HepG2 (cell line): ENCODE results near the gene C2CD3. TPM values are rescaled to one million over a fixed set of nuclear protein-coding genes. Genes with fewer than 3 reads are reported as not detected.

Experiments used
- ATAC-seq: fragments of 200-7000 bp; cut with Tn5 transposase; 3 replicates; pipeline ENCODE4 v1.9.1; 2020; ENCODE audit warnings: mild to moderate bottlenecking, moderate library complexity
- BruUV-seq: library from RNA; stranded (reverse); fragments of 400-500 nt; replicated peaks from 2 replicates; lab custom pipeline; 2021; lab: Mats Ljungman, UMichigan
- CTCF ChIA-PET: fragments of 300-600 bp; formaldehyde crosslinking; extraction: SDS; loops from one replicate; lab custom pipeline; 2021; ENCODE audit warnings: low total read pairs, inconsistent platforms, low intra/inter-chr PET ratio; lab: Yijun Ruan, JAX
- POLR2A ChIA-PET: fragments of 350-600 bp; sonication (Branson Sonifier 250); formaldehyde crosslinking; loops from one replicate; lab custom pipeline; 2020; ENCODE audit warnings: antibody characterized with exemption, inconsistent platforms; lab: Yijun Ruan, JAX
- DNase-seq: peaks from one replicate; pipeline ENCODE4 v3.0.0-alpha.2; 2015; ENCODE audit warnings: low spot score
- FAIRE-seq: peaks from 3 replicates; lab custom pipeline; 2011; peaks lifted over from hg19 to GRCh38; lab: Jason Lieb, UNC
- H2AFZ ChIP-seq: one replicate; pipeline ENCODE4 v1.6.1; 2011; ENCODE audit warnings: low read length, inconsistent platforms
- H3K27ac ChIP-seq: fragments of 300-600 bp; 3 replicates; pipeline ENCODE4 v1.8.0; 2011; ENCODE audit warnings: mixed run types, mild to moderate bottlenecking, mixed read lengths, low read length, inconsistent platforms; ENCODE audit not compliant: insufficient read depth; ENCODE audit errors: extremely low read length
- H3K27me3 ChIP-seq, 2 experiments: fragments of 200-600 bp in 1 of 2; 2 replicates in 1 of 2; 3 replicates in 1 of 2; pipeline versions ENCODE4 v1.6.0 to v1.8.0; 2011; ENCODE audit warnings: low read length in 2 of 2, mild to moderate bottlenecking in 2 of 2, moderate library complexity in 2 of 2, inconsistent platforms in 1 of 2; ENCODE audit not compliant: insufficient read depth in 2 of 2, control insufficient read depth in 1 of 2
- H3K36me3 ChIP-seq, 2 experiments: fragments of 200-600 bp in 1 of 2; replicated peaks in 1 of 2; 2 replicates in 1 of 2; 3 replicates in 1 of 2; pipeline versions ENCODE4 v1.5.1 to v1.8.0; 2011; ENCODE audit warnings: low read length in 2 of 2, inconsistent platforms in 1 of 2; ENCODE audit not compliant: insufficient read depth in 2 of 2, control insufficient read depth in 1 of 2
- H3K4me1 ChIP-seq: 2 replicates; pipeline ENCODE4 v1.5.1; 2012; ENCODE audit warnings: low read length, inconsistent platforms; ENCODE audit not compliant: insufficient read depth
- H3K4me2 ChIP-seq: 2 replicates; pipeline ENCODE4 v1.6.0; 2011; ENCODE audit warnings: low read depth, low read length, inconsistent platforms
- H3K4me3 ChIP-seq, 3 experiments: fragments of 200-600 bp in 1 of 3; sonication (generic), shearing (Covaris generic) in 1 of 3; replicated peaks in 1 of 3; 2 replicates each; pipeline ENCODE4 v1.5.1; 2011 to 2016; ENCODE audit warnings: low read length in 3 of 3, inconsistent platforms in 2 of 3, low read depth in 2 of 3, mild to moderate bottlenecking in 2 of 3, control low read depth in 1 of 3, mixed read lengths in 1 of 3; ENCODE audit not compliant: insufficient read depth in 1 of 3
- H3K79me2 ChIP-seq: one replicate; pipeline ENCODE4 v1.6.1; 2011; ENCODE audit warnings: low read length, inconsistent platforms; ENCODE audit not compliant: insufficient read depth
- H3K9ac ChIP-seq: 2 replicates; pipeline ENCODE4 v1.6.0; 2011; ENCODE audit warnings: mild to moderate bottlenecking, low read depth, low read length, inconsistent platforms; ENCODE audit not compliant: insufficient read depth
- H3K9me3 ChIP-seq: 2 replicates; pipeline ENCODE4 v1.5.1; 2012; ENCODE audit warnings: mild to moderate bottlenecking, low read length
- H4K20me1 ChIP-seq: 2 replicates; pipeline ENCODE4 v1.6.0; 2011; ENCODE audit warnings: inconsistent platforms, mild to moderate bottlenecking, low read length, moderate library complexity; ENCODE audit not compliant: insufficient read depth
- DNMT1 ChIP-seq: sonication (generic); formaldehyde crosslinking; IDR thresholded peaks from 2 replicates; pipeline ENCODE4 v1.5.1; 2020; ENCODE audit warnings: mild to moderate bottlenecking, missing genetic modification reagents
- JUN ChIP-seq: sonication (generic); formaldehyde crosslinking; IDR thresholded peaks from 2 replicates; pipeline ENCODE4 v1.4.0; 2020; ENCODE audit warnings: mild to moderate bottlenecking, missing genetic modification reagents
- KMT2B ChIP-seq: IDR thresholded peaks from 2 replicates; pipeline ENCODE4 v1.6.1; 2016; ENCODE audit warnings: missing genetic modification reagents, missing compliant biosample characterization
- LRRFIP1 ChIP-seq: sonication (generic); formaldehyde crosslinking; conservative IDR thresholded peaks from 2 replicates; pipeline ENCODE4 v1.4.0; 2020; ENCODE audit warnings: missing genetic modification reagents
- RFXANK ChIP-seq: IDR thresholded peaks from 2 replicates; pipeline ENCODE4 v1.6.1; 2016
- TFDP1 ChIP-seq: IDR thresholded peaks from 2 replicates; pipeline ENCODE4 v1.6.1; 2016; ENCODE audit warnings: missing compliant biosample characterization, missing genetic modification reagents, borderline replicate concordance
- XBP1 ChIP-seq: sonication (generic); formaldehyde crosslinking; IDR thresholded peaks from 2 replicates; pipeline ENCODE4 v1.5.0; 2020; ENCODE audit warnings: missing genetic modification reagents
- ZMAT3 ChIP-seq: sonication (generic); formaldehyde crosslinking; conservative IDR thresholded peaks from 2 replicates; pipeline ENCODE4 v1.7.0; 2021; ENCODE audit warnings: missing genetic modification reagents
- ZNF430 ChIP-seq: sonication (generic); formaldehyde crosslinking; IDR thresholded peaks from 2 replicates; pipeline ENCODE4 v1.9.0; 2021; ENCODE audit warnings: mild to moderate bottlenecking, missing genetic modification reagents
- ZNF747 ChIP-seq: sonication (generic); formaldehyde crosslinking; IDR thresholded peaks from 2 replicates; pipeline ENCODE4 v1.8.1; 2023; ENCODE audit warnings: missing genetic modification reagents, mild to moderate bottlenecking, borderline replicate concordance
- ZUFSP ChIP-seq: sonication (generic); formaldehyde crosslinking; IDR thresholded peaks from 2 replicates; pipeline ENCODE4 v1.9.0; 2021; ENCODE audit warnings: missing genetic modification reagents, mild to moderate bottlenecking, borderline replicate concordance
- WGBS: methylation state at CpG from one replicate; pipeline ENCODE4 v1.1.6; 2017; ENCODE audit warnings: low lambda C conversion rate; 5-methylcytosine and 5-hydroxymethylcytosine counted together
- in situ Hi-C: cut with HindIII; loops from 2 replicates; pipeline ENCODE4 v1.10.0; 2017; ENCODE audit warnings: low pct_unique_long_range_greater_than_20kb; ENCODE audit not compliant: extremely low pct_ligation_motif_present
- intact Hi-C: fragments of 100-400 bp; cut with micrococcal nuclease; formaldehyde crosslinking; loops from one replicate; pipeline ENCODE4 v1.10.0; 2022; ENCODE audit not compliant: unreplicated experiment
- polyA plus RNA-seq, 8 experiments: library from polyadenylated mRNA; depleted of rRNA in 3 of 8; stranded (reverse) in 7 of 8; unstranded in 1 of 8; fragments of >200 nt; fragmentation: Illumina TruSeq in 4 of 8; extraction: Trizol in 4 of 8; gene quantifications; 2 replicates each; pipeline versions ENCODE4 v1.2.1 to v1.2.3, GENCODE V29; 2011 to 2016; ENCODE audit warnings: low read depth in 4 of 8, missing spikeins in 1 of 8, mixed read lengths in 1 of 8; ENCODE audit not compliant: insufficient read depth in 1 of 8
- total RNA-seq, 5 experiments: library from RNA; depleted of rRNA; stranded (reverse); fragments of >200 nt; fragmentation: Illumina TruSeq; extraction: Trizol; gene quantifications; 2 replicates each; pipeline ENCODE4 v1.2.3, GENCODE V29; 2016; ENCODE audit warnings: low read depth in 1 of 5

Gene C2CD3
- total and polyA plus RNA-seq, 2 of the 13 experiments (the other 11 are each of a cell fraction or from before 2014, with no cell fraction given), result 5.5 to 6.4 TPM

- TF ChIP-seq ZUFSP (CRISPR knock-in tag), result no peak
- TF ChIP-seq ZMAT3 (CRISPR knock-in tag), result no peak
- TF ChIP-seq RFXANK (CRISPR knock-in tag), result no peak
- TF ChIP-seq KMT2B (CRISPR knock-in tag), result no peak
Observed at GRCh38 chr11:74023276-74023675, 147.5 kb downstream of the C2CD3 start (continued).

GRCh38 chr11:74022546-74022945, 148.3 kb downstream of the C2CD3 start:
- ATAC-seq, result no peak
- DNase-seq, result no peak
- WGBS, result 99% methylated on average over 6 of the region's 6 CpGs
- Histone ChIP-seq H3K27ac (no peak overlapping the region), H3K36me3 (no peaks in the 10 kb centered on the region), H2AFZ (no peak overlapping the region), H3K9me3 (no peaks in the 10 kb centered on the region), H4K20me1 (no peaks in the 10 kb centered on the region), H3K27me3 (no peaks in the 10 kb centered on the region), H3K4me1 (peaks cover 34% of the 10 kb centered on the region), H3K4me2 (no peak overlapping the region), H3K4me3 (no peak overlapping the region), H3K79me2 (no peaks in the 10 kb centered on the region), H3K9ac (no peak overlapping the region)
- in situ Hi-C loops (no loop called here), intact Hi-C loops (no loop called here)
- BruUV-seq, result no TSS peak
- no peak for FAIRE-seq
- ChIA-PET CTCF (no interaction called here), POLR2A (no interaction called here)
- no peak for TF ChIP-seq TFDP1 (CRISPR knock-in tag)
- no peak for TF ChIP-seq XBP1 (CRISPR knock-in tag)
- TF ChIP-seq JUN (CRISPR knock-in tag), result no peak
- no peak for TF ChIP-seq ZNF747
- no peak for TF ChIP-seq ZNF430 (CRISPR knock-in tag)
- no peak for TF ChIP-seq DNMT1 (CRISPR knock-in tag)
- TF ChIP-seq LRRFIP1 (CRISPR knock-in tag), result no peak
